HepG2 (cell line): ENCODE data around the gene MFSD8.

Experiments
- FOXA1 ChIP-seq, 2 experiments: fragments of 450-650 bp in 1 of 2; sonication (generic) in 1 of 2; formaldehyde crosslinking in 1 of 2; IDR thresholded peaks; 2 replicates each; pipeline versions ENCODE4 v1.4.0 to v1.6.1; 2016 to 2020; ENCODE audit warnings: missing genetic modification reagents in 1 of 2
- IRF1 ChIP-seq: sonication (generic); formaldehyde crosslinking; IDR thresholded peaks from 2 replicates; pipeline ENCODE4 v1.4.0; 2020; ENCODE audit warnings: low read depth, mild to moderate bottlenecking, missing genetic modification reagents
- JUND ChIP-seq: sonication (generic); formaldehyde crosslinking; IDR thresholded peaks from 2 replicates; pipeline ENCODE4 v1.8.0; 2022; ENCODE audit warnings: mild to moderate bottlenecking, missing genetic modification reagents
- NFRKB ChIP-seq: fragments of 450-650 bp; IDR thresholded peaks from 2 replicates; pipeline ENCODE4 v1.6.1; 2017
- REST ChIP-seq, 2 experiments: IDR thresholded peaks; 2 replicates each; pipeline ENCODE4 v1.6.1; 2011 to 2012; ENCODE audit warnings: low read length in 2 of 2, borderline replicate concordance in 1 of 2, low read depth in 1 of 2, mild to moderate bottlenecking in 1 of 2, moderate library complexity in 1 of 2
- ZBTB25 ChIP-seq: IDR thresholded peaks from 2 replicates; pipeline ENCODE4 v1.6.1; 2018; ENCODE audit warnings: missing genetic modification reagents
- ZFP91 ChIP-seq: sonication (generic); formaldehyde crosslinking; IDR thresholded peaks from 2 replicates; pipeline ENCODE4 v1.9.0; 2022; ENCODE audit warnings: missing genetic modification reagents, mild to moderate bottlenecking, borderline replicate concordance
- ZKSCAN1 ChIP-seq: fragments of 150-350 bp; IDR thresholded peaks from 2 replicates; pipeline ENCODE4 v1.6.1; 2014; ENCODE audit warnings: low read length
- ZNF20 ChIP-seq: sonication (generic); formaldehyde crosslinking; IDR thresholded peaks from 2 replicates; pipeline ENCODE4 v1.4.0; 2020; ENCODE audit warnings: mild to moderate bottlenecking, moderate library complexity, missing genetic modification reagents
- ZNF282 ChIP-seq: fragments of 450-650 bp; IDR thresholded peaks from 2 replicates; pipeline ENCODE4 v1.6.1; 2018; ENCODE audit not compliant: partially characterized antibody
- ZSCAN20 ChIP-seq: sonication (generic); formaldehyde crosslinking; IDR thresholded peaks from 2 replicates; pipeline ENCODE4 v1.4.0; 2020; ENCODE audit warnings: missing genetic modification reagents, mild to moderate bottlenecking, borderline replicate concordance
- TF ChIP-seq, protein P1 (sequence below): sonication (generic); formaldehyde crosslinking; IDR thresholded peaks from 2 replicates; pipeline ENCODE4 v1.5.0; 2020; ENCODE audit warnings: mild to moderate bottlenecking, missing genetic modification reagents, moderate library complexity

GRCh38 chr4:127881563-127881864 is 83.5 kb downstream of the MFSD8 start:
- TF ChIP-seq ZNF282, result no peak
- TF ChIP-seq NFRKB, result no peak
- TF ChIP-seq, protein P1, sequence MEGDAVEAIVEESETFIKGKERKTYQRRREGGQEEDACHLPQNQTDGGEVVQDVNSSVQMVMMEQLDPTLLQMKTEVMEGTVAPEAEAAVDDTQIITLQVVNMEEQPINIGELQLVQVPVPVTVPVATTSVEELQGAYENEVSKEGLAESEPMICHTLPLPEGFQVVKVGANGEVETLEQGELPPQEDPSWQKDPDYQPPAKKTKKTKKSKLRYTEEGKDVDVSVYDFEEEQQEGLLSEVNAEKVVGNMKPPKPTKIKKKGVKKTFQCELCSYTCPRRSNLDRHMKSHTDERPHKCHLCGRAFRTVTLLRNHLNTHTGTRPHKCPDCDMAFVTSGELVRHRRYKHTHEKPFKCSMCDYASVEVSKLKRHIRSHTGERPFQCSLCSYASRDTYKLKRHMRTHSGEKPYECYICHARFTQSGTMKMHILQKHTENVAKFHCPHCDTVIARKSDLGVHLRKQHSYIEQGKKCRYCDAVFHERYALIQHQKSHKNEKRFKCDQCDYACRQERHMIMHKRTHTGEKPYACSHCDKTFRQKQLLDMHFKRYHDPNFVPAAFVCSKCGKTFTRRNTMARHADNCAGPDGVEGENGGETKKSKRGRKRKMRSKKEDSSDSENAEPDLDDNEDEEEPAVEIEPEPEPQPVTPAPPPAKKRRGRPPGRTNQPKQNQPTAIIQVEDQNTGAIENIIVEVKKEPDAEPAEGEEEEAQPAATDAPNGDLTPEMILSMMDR (CRISPR knock-in tag), result peak; percentile 72
- TF ChIP-seq ZNF20 (CRISPR knock-in tag), result no peak
- TF ChIP-seq FOXA1 (IDR thresholded peaks at IDR 0.05), result no peak
- TF ChIP-seq FOXA1 (CRISPR knock-in tag; IDR thresholded peaks at IDR 0.05), result peak; percentile 41; the same call in 1 of the 2 replicates
- TF ChIP-seq ZFP91, result no peak
- no peak for TF ChIP-seq ZKSCAN1
- TF ChIP-seq REST (IDR thresholded peaks at IDR 0.05; ENCODE audit: borderline replicate concordance in 1 of 2, low read depth in 1 of 2, low read length in 2 of 2), result no peak
- TF ChIP-seq JUND (CRISPR knock-in tag), result no peak
- TF ChIP-seq ZBTB25 (CRISPR knock-in tag), result no peak
- TF ChIP-seq ZSCAN20 (CRISPR knock-in tag), result no peak
- no peak for TF ChIP-seq IRF1
